IMR-90 (cell line): ENCODE measurements around the gene ALDOC. TPM values are rescaled to one million over a fixed set of nuclear protein-coding genes. Genes with fewer than 3 reads are reported as not detected.

ENCODE experiments used
- ATAC-seq: fragments of 200-7000 bp; cut with Tn5 transposase; 2 replicates; pipeline ENCODE4 v1.9.1; 2020; ENCODE audit warnings: low read depth, mild to moderate bottlenecking, moderate library complexity
- BruUV-seq: library from RNA; stranded (reverse); fragments of 400-500 nt; replicated peaks from 2 replicates; lab custom pipeline; 2021; lab: Mats Ljungman, UMichigan
- CTCF ChIA-PET: fragments of 300-600 bp; formaldehyde crosslinking; extraction: SDS; loops from one replicate; lab custom pipeline; 2021; ENCODE audit warnings: antibody characterized with exemption; lab: Yijun Ruan, JAX
- POLR2A ChIA-PET: fragments of 300-600 bp; sonication (Branson Sonifier 250); formaldehyde crosslinking; loops from one replicate; lab custom pipeline; 2022; ENCODE audit warnings: antibody characterized with exemption; ENCODE audit not compliant: unreplicated experiment; lab: Charles Lee
- DNase-seq: peaks from one replicate; pipeline ENCODE4 v3.0.0; 2013
- H2AFZ ChIP-seq: replicated peaks from 2 replicates; pipeline ENCODE3; 2013; ENCODE audit warnings: low read length, mild to moderate bottlenecking; ENCODE audit not compliant: poor library complexity
- H2AK5ac ChIP-seq: 2 replicates; pipeline ENCODE4 v1.6.1; 2013; ENCODE audit warnings: low read depth, low read length, inconsistent platforms
- H2AK9ac ChIP-seq: replicated peaks from 2 replicates; pipeline ENCODE3; 2013; ENCODE audit warnings: mild to moderate bottlenecking, low read depth, low read length, moderate library complexity; ENCODE audit not compliant: poor library complexity
- H2BK120ac ChIP-seq: 2 replicates; pipeline ENCODE4 v1.6.1; 2013; ENCODE audit warnings: low read depth, low read length, inconsistent platforms
- H2BK15ac ChIP-seq: 3 replicates; pipeline ENCODE4 v1.6.1; 2013; ENCODE audit warnings: low read depth, low read length, inconsistent platforms
- H2BK20ac ChIP-seq: 2 replicates; pipeline ENCODE4 v1.6.1; 2013; ENCODE audit warnings: low read depth, mild to moderate bottlenecking, inconsistent platforms, low read length, moderate library complexity
- H2BK5ac ChIP-seq: 2 replicates; pipeline ENCODE4 v1.6.1; 2013; ENCODE audit warnings: mild to moderate bottlenecking, low read depth, low read length, inconsistent platforms; ENCODE audit not compliant: poor library complexity, severe bottlenecking
- H3K14ac ChIP-seq: replicated peaks from 2 replicates; pipeline ENCODE4 v1.6.1; 2013; ENCODE audit warnings: low read depth, low read length, inconsistent platforms
- H3K18ac ChIP-seq: 2 replicates; pipeline ENCODE4 v1.6.1; 2013; ENCODE audit warnings: low read depth, low read length, control low read depth
- H3K23ac ChIP-seq: 2 replicates; pipeline ENCODE4 v1.6.1; 2013; ENCODE audit warnings: low read depth, low read length, inconsistent platforms
- H3K27ac ChIP-seq: 2 replicates; pipeline ENCODE4 v1.5.1; 2013; ENCODE audit warnings: mild to moderate bottlenecking, control low read depth, low read length; ENCODE audit not compliant: insufficient read depth
- H3K27me3 ChIP-seq: 2 replicates; pipeline ENCODE4 v1.6.1; 2013; ENCODE audit warnings: low read length; ENCODE audit not compliant: control insufficient read depth, insufficient read depth
- H3K36me3 ChIP-seq: 2 replicates; pipeline ENCODE4 v1.6.1; 2013; ENCODE audit warnings: low read length, mixed read lengths; ENCODE audit not compliant: control insufficient read depth, insufficient read depth
- H3K4ac ChIP-seq: 2 replicates; pipeline ENCODE4 v1.6.1; 2013; ENCODE audit warnings: low read depth, low read length, inconsistent platforms
- H3K4me1 ChIP-seq: 2 replicates; pipeline ENCODE4 v1.6.1; 2013; ENCODE audit warnings: low read length, mixed read lengths; ENCODE audit not compliant: control insufficient read depth, insufficient read depth
- H3K4me2 ChIP-seq: 2 replicates; pipeline ENCODE4 v1.6.1; 2013; ENCODE audit warnings: low read depth, mild to moderate bottlenecking, control low read depth, low read length, moderate library complexity
- H3K4me3 ChIP-seq: 2 replicates; pipeline ENCODE4 v1.5.1; 2013; ENCODE audit warnings: low read depth, mild to moderate bottlenecking, control low read depth, low read length, moderate library complexity; ENCODE audit not compliant: insufficient read depth
- H3K56ac ChIP-seq: 2 replicates; pipeline ENCODE4 v1.6.1; 2013; ENCODE audit warnings: low read length, inconsistent platforms; ENCODE audit not compliant: insufficient read depth; ENCODE audit errors: extremely low read depth
- H3K79me1 ChIP-seq, 2 experiments: 2 replicates each; pipeline ENCODE4 v1.6.1; 2013; ENCODE audit warnings: low read length in 2 of 2, inconsistent platforms in 1 of 2, low read depth in 1 of 2
- H3K9ac ChIP-seq: 2 replicates; pipeline ENCODE4 v1.6.1; 2013; ENCODE audit warnings: low read depth, low read length, control low read depth
- H3K9me1 ChIP-seq: 2 replicates; pipeline ENCODE4 v1.6.1; 2013; ENCODE audit warnings: low read length, inconsistent platforms; ENCODE audit not compliant: insufficient read depth
- H3K9me3 ChIP-seq: 2 replicates; pipeline ENCODE4 v1.6.1; 2013; ENCODE audit warnings: low read length; ENCODE audit not compliant: control insufficient read depth, insufficient read depth
- H4K20me1 ChIP-seq: 2 replicates; pipeline ENCODE4 v1.6.1; 2013; ENCODE audit warnings: low read length, inconsistent platforms; ENCODE audit not compliant: insufficient read depth
- H4K5ac ChIP-seq: 2 replicates; pipeline ENCODE4 v1.6.1; 2013; ENCODE audit warnings: mild to moderate bottlenecking, low read depth, low read length, control low read depth
- H4K8ac ChIP-seq, 2 experiments: 2 replicates each; pipeline ENCODE4 v1.6.1; 2013; ENCODE audit warnings: low read depth in 2 of 2, low read length in 2 of 2, control low read depth in 1 of 2, inconsistent platforms in 1 of 2
- H4K91ac ChIP-seq: 2 replicates; pipeline ENCODE4 v1.6.1; 2013; ENCODE audit warnings: low read depth, low read length, inconsistent platforms; ENCODE audit not compliant: insufficient read depth
- MXI1 ChIP-seq: IDR thresholded peaks from 2 replicates; pipeline ENCODE4 v1.6.1; 2012; ENCODE audit warnings: low read depth, mild to moderate bottlenecking, low read length, moderate library complexity, borderline replicate concordance
- RCOR1 ChIP-seq: IDR thresholded peaks from 2 replicates; pipeline ENCODE4 v1.6.1; 2012; ENCODE audit warnings: mild to moderate bottlenecking, low read length, improper control_type of control experiment; ENCODE audit not compliant: insufficient replicate concordance
- SMC3 ChIP-seq: fragments of 150-350 bp; IDR thresholded peaks from 2 replicates; pipeline ENCODE4 v1.6.1; 2016; ENCODE audit warnings: low read depth, mild to moderate bottlenecking, antibody characterized with exemption, low read length, moderate library complexity
- WGBS, 2 experiments: methylation state at CpG; one replicate each; pipeline versions ENCODE4 v1.1.5 to v1.1.7; 2013; ENCODE audit warnings: missing lambda C conversion rate in 2 of 2; ENCODE audit not compliant: insufficient read length in 1 of 2; ENCODE audit errors: extremely low coverage in 2 of 2; 5-methylcytosine and 5-hydroxymethylcytosine counted together
- dilution Hi-C: fragments of 300-500 bp; cut with HindIII; formaldehyde crosslinking; loops from one replicate; pipeline ENCODE4 v1.14.3; 2018; ENCODE audit warnings: low sequenced_read_pairs; ENCODE audit not compliant: unreplicated experiment
- in situ Hi-C: fragments of 300-500 bp; cut with MboI; formaldehyde crosslinking; loops from 3 replicates; pipeline ENCODE4 v1.14.3; 2019; ENCODE audit warnings: low sequenced_read_pairs, inconsistent platforms, mixed read lengths
- intact Hi-C: fragments of 100-400 bp; cut with micrococcal nuclease; formaldehyde crosslinking; loops from 2 replicates; pipeline ENCODE4 v1.10.0; 2022
- polyA plus RNA-seq, 3 experiments: library from polyadenylated mRNA; depleted of rRNA; stranded (reverse); fragments of >200 nt; gene quantifications; 2 replicates each; pipeline ENCODE4 v1.2.3, GENCODE V29; 2012; ENCODE audit warnings: low replicate concordance in 1 of 3
- total RNA-seq: library from RNA; depleted of rRNA; stranded (reverse); fragments of >200 nt; gene quantifications from 2 replicates; pipeline ENCODE4 v1.2.3, GENCODE V29; 2012

The ALDOC gene
- total and polyA plus RNA-seq, 2 of the 4 experiments (the other 2 are of a cell fraction): 47.0 to 69.7 TPM

DNA sequence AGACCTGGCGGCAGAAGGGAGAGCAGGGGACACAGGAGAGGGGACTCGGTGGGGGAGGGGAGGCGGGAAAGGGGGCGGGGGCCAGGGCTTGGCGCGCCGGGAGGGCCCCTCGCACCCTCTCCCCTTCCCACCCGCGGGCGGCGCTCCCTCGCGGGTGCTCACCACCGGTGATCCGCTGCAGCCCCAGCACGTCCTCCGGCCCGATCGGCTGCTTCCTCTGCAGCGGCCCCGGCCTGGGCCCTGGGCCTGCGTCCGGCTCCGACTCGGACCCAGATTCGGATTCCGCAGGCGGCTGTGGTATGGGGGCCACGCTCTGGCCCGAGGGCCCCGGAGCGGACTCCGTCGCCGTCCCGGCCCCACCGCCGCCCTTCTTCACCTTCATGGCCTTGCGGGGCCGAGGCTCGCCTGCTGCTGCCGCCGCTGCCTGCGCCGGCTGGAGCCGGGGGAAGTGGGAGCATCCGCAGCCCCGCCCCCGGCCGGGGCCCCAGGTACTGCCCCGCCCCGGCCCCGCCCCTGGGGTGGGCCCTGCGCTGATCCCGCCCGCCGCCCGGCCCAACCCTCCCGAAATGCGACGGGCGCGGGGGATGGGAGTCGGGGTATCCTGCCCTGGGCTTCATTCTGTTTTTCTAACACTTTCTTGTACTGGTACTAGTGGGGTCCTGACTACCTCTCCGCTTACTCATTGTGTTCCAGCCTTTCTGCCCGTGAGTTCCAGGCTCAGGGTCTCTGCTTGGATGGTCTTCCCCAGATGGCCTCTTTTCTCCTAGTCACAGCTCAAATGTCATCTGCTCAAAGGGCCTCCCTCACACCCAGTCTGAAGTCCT lies 24.3 kb downstream of the ALDOC start, which contains the start of gene UNC119 (continued):
- TF ChIP-seq RCOR1: no peak
- no peak for TF ChIP-seq SMC3

DNA sequence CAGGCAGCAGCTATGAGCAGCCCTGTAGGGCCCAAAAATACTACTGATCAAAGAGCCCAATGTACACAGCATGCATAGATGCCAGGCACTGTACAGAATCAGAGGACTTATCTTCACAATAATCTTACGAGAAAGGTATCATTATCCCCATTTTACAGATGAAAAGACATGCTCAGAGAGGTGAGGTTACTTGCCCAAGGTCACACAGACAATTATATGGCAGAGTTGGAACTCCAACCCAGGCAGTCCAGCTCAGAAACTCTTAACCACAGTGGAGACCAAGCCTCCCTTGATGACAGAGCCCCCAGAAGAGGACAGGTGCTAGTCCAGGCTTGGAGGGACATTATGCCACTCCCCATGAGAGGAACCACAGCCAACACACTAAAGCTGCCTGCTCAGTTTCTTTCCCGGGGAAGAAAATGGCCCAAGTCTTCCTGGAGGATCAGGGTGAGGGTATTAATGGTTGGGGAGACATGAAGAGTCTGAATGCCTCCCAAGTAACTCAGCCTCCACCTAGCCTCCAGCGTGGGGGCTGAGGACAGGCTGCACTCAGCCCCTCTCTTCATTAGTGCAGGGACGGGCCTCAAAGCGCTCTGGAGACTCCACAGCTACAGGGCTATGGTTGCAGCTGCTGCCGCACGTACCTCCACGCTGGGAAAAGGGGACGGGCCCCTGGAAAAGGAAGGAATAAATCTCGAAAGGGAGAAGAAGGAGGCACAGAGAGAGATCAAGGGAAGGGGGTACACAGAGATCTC lies 25.1 kb downstream of the ALDOC start:
- peak overlapping the region; percentile 7; the same call in 1 of the 2 replicates for H3K27ac ChIP-seq
- no peak for TF ChIP-seq SMC3
- TF ChIP-seq MXI1: 0 out of 2 replicates have a peak, but pooled peaks have one; percentile 24
- peaks cover 10% of the 10 kb centered on the region; the same call in 1 of the 2 replicates for H3K9me1 ChIP-seq
- peak overlapping the region; percentile 79 for H3K23ac ChIP-seq
- H3K27me3 ChIP-seq: no peaks in the 10 kb centered on the region
- ChIA-PET POLR2A (no interaction called here), CTCF (interaction anchor here (0.5 to 1.7 kb wide), 2 partner anchors 8 to 20 kb away, joined by 4 to 6 read pairs; partner anchors contain the start of gene PIGS)
- H2BK20ac ChIP-seq: no peak overlapping the region
- H2AK5ac ChIP-seq: peak overlapping the region; percentile 37; the same call in 1 of the 2 replicates
- peak overlapping the region; percentile 81 for H3K4me3 ChIP-seq
- no CpG with 5 or more reads among the region's 10 CpGs for WGBS, 2 experiments
- H3K9ac ChIP-seq: peak overlapping the region; percentile 70
- no peak overlapping the region for H2BK15ac ChIP-seq
- H3K56ac ChIP-seq: peak overlapping the region; percentile 41
- peaks cover 28% of the 10 kb centered on the region for H3K36me3 ChIP-seq
- dilution Hi-C loops: no loop called here
- peaks cover 14 to 27% of the 10 kb centered on the region in 2 experiments for H3K79me1 ChIP-seq
- peak overlapping the region; percentile 99 for H3K4me2 ChIP-seq
- H2AFZ ChIP-seq: peak overlapping the region; percentile 94
- H4K5ac ChIP-seq: no peak overlapping the region
- H3K4ac ChIP-seq: peak overlapping the region; percentile 63
- no peak overlapping the region for H3K18ac ChIP-seq
- BruUV-seq: no TSS peak
- no peak overlapping the region for H2BK120ac ChIP-seq
- no peaks in the 10 kb centered on the region for H3K9me3 ChIP-seq
- peak overlapping the region; percentile 84 for H2AK9ac ChIP-seq
- intact Hi-C loops: no loop called here
- H4K20me1 ChIP-seq: peaks cover 13% of the 10 kb centered on the region
- peak overlapping the region; percentile 83 for H3K14ac ChIP-seq
- in situ Hi-C loops: no loop called here
- no peak overlapping the region for H4K91ac ChIP-seq
- no peak overlapping the region for H2BK5ac ChIP-seq
- ATAC-seq (peak; percentile 32), DNase-seq (no peak)
- H3K4me1 ChIP-seq: peaks cover 6% of the 10 kb centered on the region
- H4K8ac ChIP-seq: peak overlapping the region in 1 of 2 experiments; percentile 34; a peak in 1 of 4 replicates
